Karpas-422 (cell line): ENCODE results near the gene ZDHHC13. TPM values are rescaled to one million over a fixed set of nuclear protein-coding genes. Genes with fewer than 3 reads are reported as not detected.

Source experiments
- DNase-seq: peaks from one replicate; pipeline ENCODE4 v3.0.0-alpha.2; 2015
- H2AFZ ChIP-seq: fragments of 200-600 bp; sonication (generic); 2 replicates; pipeline ENCODE4 v1.6.1; 2014; ENCODE audit warnings: antibody characterized with exemption, low read length, mixed read lengths
- H3K27ac ChIP-seq: fragments of 200-600 bp; sonication (generic); 2 replicates; pipeline ENCODE4 v1.5.1; 2014; ENCODE audit warnings: mild to moderate bottlenecking, low read length, moderate library complexity
- H3K27me3 ChIP-seq: fragments of 200-600 bp; sonication (generic); 2 replicates; pipeline ENCODE4 v1.6.1; 2014; ENCODE audit warnings: low read length, mixed read lengths
- H3K36me3 ChIP-seq: fragments of 200-600 bp; sonication (generic); 2 replicates; pipeline ENCODE4 v1.6.1; 2014; ENCODE audit warnings: low read length, mixed read lengths; ENCODE audit not compliant: insufficient read depth
- H3K4me1 ChIP-seq: fragments of 200-600 bp; sonication (generic); 2 replicates; pipeline ENCODE4 v1.6.1; 2014; ENCODE audit warnings: mild to moderate bottlenecking, low read length, mixed read lengths
- H3K4me2 ChIP-seq: fragments of 200-600 bp; sonication (generic); 2 replicates; pipeline ENCODE4 v1.6.1; 2014; ENCODE audit warnings: low read length, low read depth, mild to moderate bottlenecking; ENCODE audit not compliant: poor library complexity, severe bottlenecking
- H3K4me3 ChIP-seq: fragments of 200-600 bp; sonication (generic); 2 replicates; pipeline ENCODE4 v1.5.1; 2014; ENCODE audit warnings: mild to moderate bottlenecking, antibody characterized with exemption, low read length, mixed read lengths
- H3K79me2 ChIP-seq: fragments of 200-600 bp; sonication (generic); 2 replicates; pipeline ENCODE4 v1.6.1; 2014; ENCODE audit warnings: mild to moderate bottlenecking, low read length, mixed read lengths
- H3K9ac ChIP-seq: fragments of 200-600 bp; sonication (generic); 2 replicates; pipeline ENCODE4 v1.6.0; 2014; ENCODE audit warnings: low read length
- H3K9me2 ChIP-seq: fragments of 200-600 bp; sonication (generic), shearing (Covaris generic); replicated peaks from 2 replicates; pipeline ENCODE4 v1.6.0; 2014; ENCODE audit warnings: mild to moderate bottlenecking, low read length, moderate library complexity; ENCODE audit not compliant: insufficient read depth
- H3K9me3 ChIP-seq: fragments of 300-700, 200-600 bp; sonication (generic); 2 replicates; pipeline ENCODE4 v1.6.1; 2014; ENCODE audit warnings: low read length, mixed read lengths
- H4K20me1 ChIP-seq: fragments of 200-600 bp; sonication (generic); 2 replicates; pipeline ENCODE4 v1.6.1; 2014; ENCODE audit warnings: mild to moderate bottlenecking, antibody characterized with exemption, low read length, low read depth; ENCODE audit not compliant: insufficient read depth
- total RNA-seq: library from RNA; depleted of rRNA; stranded (reverse); fragments of >200 nt; shearing (Covaris generic); gene quantifications from 2 replicates; pipeline ENCODE4 v1.2.3, GENCODE V29; 2014; ENCODE audit warnings: low replicate concordance

Gene ZDHHC13
- total RNA-seq, 1 experiment from 2014 or later: 64.7 TPM

DNA sequence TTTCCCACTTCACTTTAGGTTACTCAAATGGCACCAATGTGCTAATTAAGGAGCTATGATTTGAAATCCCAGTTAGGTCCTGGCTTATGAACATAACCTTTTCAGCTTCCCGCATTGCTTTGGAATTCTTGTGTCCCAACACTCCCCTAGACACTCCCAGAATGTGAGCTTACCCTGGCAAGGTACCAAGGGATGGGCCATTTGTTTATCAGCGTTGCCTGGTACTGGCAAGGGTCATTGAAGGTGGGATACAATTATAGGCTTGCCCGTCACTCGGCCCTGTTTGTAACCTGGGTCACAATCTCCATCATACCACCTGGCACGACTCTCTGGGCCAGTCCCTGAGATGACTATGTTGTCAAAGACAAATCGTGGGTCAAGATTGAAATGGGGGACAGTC is 79.5 kb downstream of the ZDHHC13 start:
- Histone ChIP-seq H4K20me1 (no peaks in the 10 kb centered on the region), H3K27ac (no peak overlapping the region), H3K9me3 (no peaks in the 10 kb centered on the region), H3K4me3 (no peak overlapping the region), H3K9ac (no peak overlapping the region), H3K36me3 (no peaks in the 10 kb centered on the region), H3K9me2 (no peaks in the 10 kb centered on the region), H3K4me2 (no peak overlapping the region), H3K79me2 (no peaks in the 10 kb centered on the region), H3K27me3 (no peaks in the 10 kb centered on the region), H2AFZ (no peak overlapping the region), H3K4me1 (no peaks in the 10 kb centered on the region)
- no peak for DNase-seq

DNA sequence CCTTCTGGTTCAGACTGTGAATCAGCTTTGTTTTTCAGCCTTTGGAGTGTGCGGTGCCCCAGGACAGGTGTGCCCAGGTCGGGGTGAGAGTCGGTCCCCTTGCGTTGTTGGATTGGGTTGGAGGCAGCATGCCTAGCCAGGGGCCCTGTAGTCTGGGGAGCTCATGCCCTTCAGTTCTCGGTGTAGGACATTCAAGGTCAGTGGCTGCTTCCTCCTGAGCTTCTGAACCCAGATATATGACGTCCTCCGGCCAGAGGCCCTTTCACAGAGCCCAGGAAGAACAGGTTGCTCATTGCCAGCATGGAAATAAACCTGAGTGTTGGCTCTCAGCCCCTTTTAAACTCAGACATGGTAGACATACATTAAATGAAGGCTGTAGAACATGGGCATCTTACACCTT is 82.1 kb downstream of the ZDHHC13 start:
- Histone ChIP-seq H3K27me3 (no peaks in the 10 kb centered on the region), H3K4me2 (no peak overlapping the region), H2AFZ (no peak overlapping the region), H3K9me3 (no peaks in the 10 kb centered on the region), H3K79me2 (no peaks in the 10 kb centered on the region), H4K20me1 (no peaks in the 10 kb centered on the region), H3K36me3 (no peaks in the 10 kb centered on the region), H3K4me1 (no peaks in the 10 kb centered on the region), H3K27ac (no peak overlapping the region), H3K4me3 (no peak overlapping the region), H3K9ac (no peak overlapping the region), H3K9me2 (no peaks in the 10 kb centered on the region)
- DNase-seq: no peak

DNA sequence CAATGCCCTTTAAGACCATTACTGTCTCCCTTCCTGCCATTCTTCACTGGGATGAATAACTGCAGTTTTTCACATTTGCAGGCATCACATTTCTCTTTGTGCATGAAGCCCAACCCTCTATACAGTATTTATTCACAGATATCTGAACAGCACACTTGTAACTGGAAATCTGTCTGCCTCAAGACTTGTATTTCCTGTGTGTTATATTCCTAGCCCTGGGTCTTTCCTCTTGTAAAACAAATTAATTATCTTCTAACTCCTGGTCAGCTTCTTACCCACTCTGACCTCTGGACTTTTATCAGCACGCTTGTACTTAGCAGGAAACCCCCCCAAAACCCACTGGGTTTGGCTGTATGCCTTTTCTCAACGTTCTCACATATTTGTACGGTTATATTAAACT is 82.8 kb downstream of the ZDHHC13 start:
- no peaks in the 10 kb centered on the region for H3K4me1 ChIP-seq
- no peaks in the 10 kb centered on the region for H3K9me2 ChIP-seq
- H3K27me3 ChIP-seq: no peaks in the 10 kb centered on the region
- no peak overlapping the region for H3K4me2 ChIP-seq
- no peak for DNase-seq
- no peak overlapping the region for H3K9ac ChIP-seq
- H3K27ac ChIP-seq: no peak overlapping the region
- no peak overlapping the region for H2AFZ ChIP-seq
- H4K20me1 ChIP-seq: no peaks in the 10 kb centered on the region
- H3K4me3 ChIP-seq: no peak overlapping the region
- H3K79me2 ChIP-seq: no peaks in the 10 kb centered on the region
- no peaks in the 10 kb centered on the region for H3K9me3 ChIP-seq
- H3K36me3 ChIP-seq: no peaks in the 10 kb centered on the region

DNA sequence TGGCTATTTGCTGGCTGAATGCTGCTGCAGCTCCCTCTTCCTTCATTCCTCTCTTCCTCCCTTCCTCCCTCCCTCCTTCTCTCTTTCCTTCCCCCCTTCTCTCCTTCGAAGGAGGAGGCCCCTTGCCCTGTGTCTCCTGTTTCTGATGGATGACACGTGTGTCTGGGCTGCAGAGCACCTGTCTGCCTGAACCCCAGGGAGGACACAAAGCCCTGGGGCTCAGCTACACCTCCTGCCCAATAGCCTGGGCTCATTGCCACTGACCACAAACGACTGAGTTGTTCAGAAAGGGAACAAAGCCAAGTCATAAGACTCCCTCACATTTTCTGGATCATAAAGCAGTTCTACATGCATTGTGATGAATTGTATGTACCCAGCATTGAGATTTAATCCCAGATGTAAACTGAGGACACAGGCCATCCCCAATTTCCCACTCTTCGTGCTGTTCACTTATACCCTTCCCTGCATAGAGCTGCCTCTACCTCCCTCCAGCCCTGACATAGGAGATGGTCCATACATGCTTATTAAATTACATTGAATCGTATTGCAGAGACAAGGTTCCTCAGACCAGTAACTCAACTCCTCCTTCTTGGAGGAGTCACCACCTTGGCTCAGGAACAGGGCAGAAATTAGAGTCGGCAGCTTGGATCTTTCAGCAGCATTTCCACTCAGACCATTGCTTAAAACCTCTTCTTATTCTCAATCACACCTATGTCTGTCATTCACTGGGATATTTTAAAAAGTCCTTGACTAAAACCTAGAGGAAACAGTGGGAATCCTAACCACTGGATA is 83.6 kb downstream of the ZDHHC13 start:
- Histone ChIP-seq H3K4me3 (no peak overlapping the region), H3K9ac (no peak overlapping the region), H3K9me3 (no peaks in the 10 kb centered on the region), H3K79me2 (no peaks in the 10 kb centered on the region), H2AFZ (no peak overlapping the region), H3K4me1 (no peaks in the 10 kb centered on the region), H3K36me3 (no peaks in the 10 kb centered on the region), H4K20me1 (no peaks in the 10 kb centered on the region), H3K4me2 (no peak overlapping the region), H3K9me2 (no peaks in the 10 kb centered on the region), H3K27me3 (no peaks in the 10 kb centered on the region), H3K27ac (no peak overlapping the region)
- no peak for DNase-seq

DNA sequence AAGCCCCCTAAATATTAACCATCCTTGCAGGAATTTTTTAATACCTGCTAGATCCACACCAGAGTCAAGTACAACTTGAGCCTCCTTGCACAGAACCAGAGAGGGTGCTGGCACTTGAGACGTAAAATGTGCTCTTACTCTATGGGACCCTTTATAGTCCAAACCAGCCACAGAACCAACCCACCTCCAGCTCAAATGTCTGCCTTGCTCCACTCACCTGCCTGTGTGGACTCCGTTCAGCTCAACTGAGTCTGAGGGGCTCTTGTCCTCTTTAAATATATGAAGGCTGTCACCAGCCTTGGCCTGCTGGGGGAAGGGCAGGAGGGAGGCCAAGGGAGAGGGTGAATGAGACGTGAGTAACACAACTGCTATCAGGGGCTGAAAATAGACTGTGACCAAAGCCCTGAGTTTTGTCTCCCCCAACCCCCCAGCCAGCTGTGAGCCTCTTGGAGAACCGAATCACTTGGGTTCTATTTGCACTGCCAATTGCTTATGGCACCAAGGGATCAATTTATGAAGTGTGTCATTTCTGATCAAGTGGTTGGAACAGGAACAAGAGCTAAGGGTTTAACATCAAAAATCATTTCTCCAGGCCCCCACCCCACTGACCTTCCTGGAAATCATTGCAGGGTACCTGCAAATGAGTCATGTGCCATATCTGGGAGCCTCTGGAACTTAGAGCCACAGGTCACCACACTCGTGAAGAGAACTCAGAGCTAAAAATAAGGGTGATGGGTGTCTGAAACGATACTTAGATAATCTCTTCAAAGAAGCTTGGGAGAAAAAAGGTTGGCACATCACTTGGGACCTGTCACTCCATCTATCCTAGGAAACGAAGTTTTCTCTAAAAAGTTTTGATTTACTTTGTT is 85.0 kb downstream of the ZDHHC13 start, which contains the start of gene CSRP3:
Gene CSRP3, minus strand, starts transcription at position 247 of the 869 bp plus-strand sequence. CDS start 9,535 bp downstream, outside the sequence.
- Histone ChIP-seq H3K4me2 (no peak within 1 kb of the TSS), H3K9me3 (no peaks in the 10 kb centered on the region), H3K36me3 (no peaks in the 10 kb centered on the region), H3K9ac (no peak within 1 kb of the TSS), H3K27ac (no peak within 1 kb of the TSS), H2AFZ (no peak within 1 kb of the TSS), H3K4me3 (no peak within 1 kb of the TSS), H3K9me2 (no peaks in the 10 kb centered on the region), H3K27me3 (no peaks in the 10 kb centered on the region), H3K79me2 (no peaks in the 10 kb centered on the region), H3K4me1 (no peaks in the 10 kb centered on the region), H4K20me1 (no peaks in the 10 kb centered on the region)
- no peak for DNase-seq

DNA sequence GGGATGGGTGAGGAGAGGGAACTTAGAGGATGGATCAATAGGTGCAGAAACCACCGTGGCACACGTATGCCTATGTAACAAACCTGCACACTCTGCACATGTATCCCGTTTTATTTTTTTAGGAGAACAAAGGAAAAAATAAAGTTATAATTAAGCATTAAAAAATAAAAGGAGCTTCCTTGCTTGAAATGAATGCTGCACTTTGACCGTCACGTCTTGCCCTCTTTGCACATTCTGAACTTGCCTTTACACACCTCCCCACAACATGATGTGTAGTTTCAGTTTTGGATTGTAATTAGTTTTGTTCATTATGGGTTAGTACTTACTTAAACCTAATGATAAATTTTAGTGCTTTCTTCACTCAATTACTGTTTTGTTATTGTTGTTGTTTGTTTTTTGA is 87.9 kb downstream of the ZDHHC13 start:
- no peaks in the 10 kb centered on the region for H3K9me3 ChIP-seq
- no peak overlapping the region for H3K27ac ChIP-seq
- H2AFZ ChIP-seq: no peak overlapping the region
- no peak overlapping the region for H3K4me3 ChIP-seq
- H3K4me1 ChIP-seq: no peaks in the 10 kb centered on the region
- H3K79me2 ChIP-seq: no peaks in the 10 kb centered on the region
- no peak overlapping the region for H3K9ac ChIP-seq
- DNase-seq: no peak
- H3K9me2 ChIP-seq: no peaks in the 10 kb centered on the region
- H3K36me3 ChIP-seq: no peaks in the 10 kb centered on the region
- no peaks in the 10 kb centered on the region for H3K27me3 ChIP-seq
- no peaks in the 10 kb centered on the region for H4K20me1 ChIP-seq
- no peak overlapping the region for H3K4me2 ChIP-seq

DNA sequence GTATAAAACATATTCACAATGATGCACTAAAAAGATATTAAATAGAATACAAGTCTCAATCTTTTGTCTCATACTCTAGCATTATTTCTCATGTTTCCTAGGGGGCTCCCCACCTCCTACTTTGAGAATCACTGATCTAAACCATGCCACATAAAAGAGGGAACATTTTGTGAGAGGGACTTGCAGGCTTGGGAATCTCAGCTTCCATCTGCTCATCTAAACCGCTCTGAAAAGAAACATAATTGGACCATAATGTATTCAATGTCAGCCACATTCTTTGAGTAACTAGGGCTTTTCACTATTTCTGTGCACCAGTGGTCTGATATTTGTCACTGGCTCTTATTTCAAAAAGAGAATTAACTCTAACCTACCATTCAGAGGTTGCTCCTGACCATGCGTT is 91.2 kb downstream of the ZDHHC13 start:
- Histone ChIP-seq H3K4me2 (no peak overlapping the region), H3K4me1 (no peaks in the 10 kb centered on the region), H2AFZ (no peak overlapping the region), H3K36me3 (no peaks in the 10 kb centered on the region), H3K9me2 (no peaks in the 10 kb centered on the region), H4K20me1 (no peaks in the 10 kb centered on the region), H3K4me3 (no peak overlapping the region), H3K79me2 (no peaks in the 10 kb centered on the region), H3K9ac (no peak overlapping the region), H3K27me3 (no peaks in the 10 kb centered on the region), H3K9me3 (no peaks in the 10 kb centered on the region), H3K27ac (no peak overlapping the region)
- no peak for DNase-seq

DNA sequence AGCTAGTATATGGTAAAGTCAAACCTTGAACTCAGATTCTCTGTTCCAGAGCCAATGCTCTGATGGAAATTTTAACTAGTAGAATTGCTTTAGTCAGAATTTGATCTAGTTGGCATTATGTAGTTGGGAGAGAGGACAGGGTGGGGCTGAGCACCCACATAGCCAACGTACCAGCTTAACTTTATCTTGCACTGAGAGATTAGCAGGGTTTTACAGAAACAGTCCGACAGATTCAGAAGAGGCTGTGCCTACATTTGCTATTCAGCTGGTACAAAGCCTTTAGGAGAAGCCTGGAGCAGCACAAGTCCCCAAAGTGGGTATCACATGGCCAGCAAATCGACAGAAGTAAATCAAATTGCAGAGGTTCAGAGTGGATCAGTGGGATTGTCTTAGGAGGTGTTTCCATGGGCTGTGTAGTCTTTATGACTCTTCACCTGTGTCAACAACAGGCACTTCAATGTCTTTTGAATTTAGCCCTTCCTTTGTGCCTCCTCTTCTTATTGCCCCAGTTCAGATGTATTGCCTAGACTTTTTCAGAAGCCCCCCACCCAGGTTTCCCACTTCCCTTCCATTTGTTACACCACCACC is 92.1 kb downstream of the ZDHHC13 start:
- no peak overlapping the region for H3K27ac ChIP-seq
- H3K9me2 ChIP-seq: no peaks in the 10 kb centered on the region
- no peak overlapping the region for H3K9ac ChIP-seq
- no peaks in the 10 kb centered on the region for H3K9me3 ChIP-seq
- no peaks in the 10 kb centered on the region for H3K27me3 ChIP-seq
- H3K4me2 ChIP-seq: no peak overlapping the region
- H3K36me3 ChIP-seq: no peaks in the 10 kb centered on the region
- H3K4me3 ChIP-seq: no peak overlapping the region
- no peaks in the 10 kb centered on the region for H4K20me1 ChIP-seq
- H3K4me1 ChIP-seq: no peaks in the 10 kb centered on the region
- DNase-seq: no peak
- no peaks in the 10 kb centered on the region for H3K79me2 ChIP-seq
- H2AFZ ChIP-seq: no peak overlapping the region
